Activated CD8-positive, alpha-beta T cell treated with anti-CD3 and anti-CD28 coated beads for 36 hours (primary cell): ENCODE measurements around the gene JMJD8. TPM values are rescaled to one million over a fixed set of nuclear protein-coding genes. Genes with fewer than 3 reads are reported as not detected.

ENCODE experiments used
- ATAC-seq: fragments of 200-7000 bp; cut with Tn5 transposase; one replicate; pipeline ENCODE4 v1.10.0; 2021; ENCODE audit warnings: mild to moderate bottlenecking, moderate library complexity
- CTCF ChIA-PET: fragments of 350-600 bp; sonication (Branson Sonifier 250); formaldehyde crosslinking; loops from one replicate; lab custom pipeline; 2021; ENCODE audit warnings: antibody characterized with exemption; lab: Charles Lee
- POLR2A ChIA-PET: fragments of 350-600 bp; sonication (Branson Sonifier 250); formaldehyde crosslinking; loops from one replicate; lab custom pipeline; 2021; ENCODE audit warnings: antibody characterized with exemption; lab: Charles Lee
- DNase-seq: peaks from one replicate; pipeline ENCODE4 v3.0.0-alpha.2; 2020
- H3K27ac Mint-ChIP-seq: one replicate; pipeline ENCODE4 v1.8.0; 2021; ENCODE audit warnings: mild to moderate bottlenecking, mixed read lengths
- H3K27me3 Mint-ChIP-seq: one replicate; pipeline ENCODE4 v1.8.0; 2021; ENCODE audit warnings: mixed read lengths
- H3K36me3 Mint-ChIP-seq: one replicate; pipeline ENCODE4 v1.8.0; 2021; ENCODE audit warnings: low read depth, mixed read lengths
- H3K4me1 Mint-ChIP-seq: one replicate; pipeline ENCODE4 v1.8.0; 2021; ENCODE audit warnings: low read depth, mixed read lengths
- H3K4me3 Mint-ChIP-seq: one replicate; pipeline ENCODE4 v1.8.0; 2021; ENCODE audit warnings: mild to moderate bottlenecking, moderate library complexity, mixed read lengths
- H3K9me3 Mint-ChIP-seq: one replicate; pipeline ENCODE4 v1.8.0; 2021; ENCODE audit warnings: mixed read lengths
- intact Hi-C: fragments of 100-400 bp; cut with micrococcal nuclease; formaldehyde crosslinking; loops from one replicate; pipeline ENCODE4 v1.10.0; 2022
- total RNA-seq, 2 experiments: library from RNA; stranded (reverse); gene quantifications; one replicate each; pipeline ENCODE4 v1.2.3, GENCODE V29; 2021
- TF ChIP-seq, protein P1 (sequence below): fragments of 200-600 bp; IDR thresholded peaks from one replicate; pipeline ENCODE4 v1.8.0; 2022; ENCODE audit warnings: antibody characterized with exemption, mild to moderate bottlenecking

The JMJD8 gene
- total RNA-seq, 2 experiments from 2014 or later, result 26.2 to 28.7 TPM

DNA sequence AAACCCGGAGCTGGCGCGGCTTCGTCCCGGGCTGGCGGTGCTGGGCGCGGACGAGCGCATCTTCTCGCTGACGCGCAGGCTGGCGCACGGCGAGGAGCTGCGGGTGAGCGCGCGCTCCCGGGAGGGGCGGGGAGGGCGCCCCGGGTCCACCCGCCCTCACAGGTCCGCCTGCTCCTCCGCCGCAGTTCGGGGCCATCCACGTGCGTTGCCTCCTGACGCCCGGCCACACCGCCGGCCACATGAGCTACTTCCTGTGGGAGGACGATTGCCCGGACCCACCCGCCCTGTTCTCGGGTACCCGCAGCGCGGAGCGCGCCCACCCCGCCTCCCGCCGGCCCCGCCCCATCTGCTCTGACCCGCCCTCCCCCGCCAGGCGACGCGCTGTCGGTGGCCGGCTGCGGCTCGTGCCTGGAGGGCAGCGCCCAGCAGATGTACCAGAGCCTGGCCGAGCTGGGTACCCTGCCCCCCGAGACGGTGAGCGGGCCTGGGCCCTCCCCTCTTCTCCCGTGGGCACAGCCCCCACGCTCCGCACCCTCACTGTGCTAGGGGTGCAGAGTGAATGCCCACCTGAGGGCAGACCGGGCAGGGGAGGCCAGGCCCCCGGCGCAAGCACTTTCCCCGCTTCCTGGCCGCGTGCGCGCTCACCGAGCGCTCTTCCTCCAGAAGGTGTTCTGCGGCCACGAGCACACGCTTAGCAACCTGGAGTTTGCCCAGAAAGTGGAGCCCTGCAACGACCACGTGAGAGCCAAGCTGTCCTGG lies 44.2 kb upstream of the JMJD8 start:
- ChIA-PET POLR2A (interaction anchor here (0.6 to 4.8 kb wide), 9 partner anchors 9 to 66 kb away, joined by 3 to 37 read pairs (median 3); partner anchors contain the start of genes ANTKMT, CIAO3, METRN and RHBDL1), CTCF (interaction anchor here (0.7 to 19.6 kb wide), 2 partner anchors 16 to 1792 kb away, joined by 3 to 207 read pairs; partner anchors contain the start of genes AMDHD2 and METRN)
- DNase-seq (peak; percentile 72), ATAC-seq (peak; percentile 58)
- H3K4me1 Mint-ChIP-seq, result peaks cover 3% of the 10 kb centered on the region
- no peaks in the 10 kb centered on the region for H3K9me3 Mint-ChIP-seq
- no peaks in the 10 kb centered on the region for H3K36me3 Mint-ChIP-seq
- intact Hi-C loops, result no loop called here
- no peaks in the 10 kb centered on the region for H3K27me3 Mint-ChIP-seq
- no peak overlapping the region for H3K27ac Mint-ChIP-seq
- TF ChIP-seq, protein P1, sequence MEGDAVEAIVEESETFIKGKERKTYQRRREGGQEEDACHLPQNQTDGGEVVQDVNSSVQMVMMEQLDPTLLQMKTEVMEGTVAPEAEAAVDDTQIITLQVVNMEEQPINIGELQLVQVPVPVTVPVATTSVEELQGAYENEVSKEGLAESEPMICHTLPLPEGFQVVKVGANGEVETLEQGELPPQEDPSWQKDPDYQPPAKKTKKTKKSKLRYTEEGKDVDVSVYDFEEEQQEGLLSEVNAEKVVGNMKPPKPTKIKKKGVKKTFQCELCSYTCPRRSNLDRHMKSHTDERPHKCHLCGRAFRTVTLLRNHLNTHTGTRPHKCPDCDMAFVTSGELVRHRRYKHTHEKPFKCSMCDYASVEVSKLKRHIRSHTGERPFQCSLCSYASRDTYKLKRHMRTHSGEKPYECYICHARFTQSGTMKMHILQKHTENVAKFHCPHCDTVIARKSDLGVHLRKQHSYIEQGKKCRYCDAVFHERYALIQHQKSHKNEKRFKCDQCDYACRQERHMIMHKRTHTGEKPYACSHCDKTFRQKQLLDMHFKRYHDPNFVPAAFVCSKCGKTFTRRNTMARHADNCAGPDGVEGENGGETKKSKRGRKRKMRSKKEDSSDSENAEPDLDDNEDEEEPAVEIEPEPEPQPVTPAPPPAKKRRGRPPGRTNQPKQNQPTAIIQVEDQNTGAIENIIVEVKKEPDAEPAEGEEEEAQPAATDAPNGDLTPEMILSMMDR, result no peak
- H3K4me3 Mint-ChIP-seq, result peak overlapping the region; percentile 62

DNA sequence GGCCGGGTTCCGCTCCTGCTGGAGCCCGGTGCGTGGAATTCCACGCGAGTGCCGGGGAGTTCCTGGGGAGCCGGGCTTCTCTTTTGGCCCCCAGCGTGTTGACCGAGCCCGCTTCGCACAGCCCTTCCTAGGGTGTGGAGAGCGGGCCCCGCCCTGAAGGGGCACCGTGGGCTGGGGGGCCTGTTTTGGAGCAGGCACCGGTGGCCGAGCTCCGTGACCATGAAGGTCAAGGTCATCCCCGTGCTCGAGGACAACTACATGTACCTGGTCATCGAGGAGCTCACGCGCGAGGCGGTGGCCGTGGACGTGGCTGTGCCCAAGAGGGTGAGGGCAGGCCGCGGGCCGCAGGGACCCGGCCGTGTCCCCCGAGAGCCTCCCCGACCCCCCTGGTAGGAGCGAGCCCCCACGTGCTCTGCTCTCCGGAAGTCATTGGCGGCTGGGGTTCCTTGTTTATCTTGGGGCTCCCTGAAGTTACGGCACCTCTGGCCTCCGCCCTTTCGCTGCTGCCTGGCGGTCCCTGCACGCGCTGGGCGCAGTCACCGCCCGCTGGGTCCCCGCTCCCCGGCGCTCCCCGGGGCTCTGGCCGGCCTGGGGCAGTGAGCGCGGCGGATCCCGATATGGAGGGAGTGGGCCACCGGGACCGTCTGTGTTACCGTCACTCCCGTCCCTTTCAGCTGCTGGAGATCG lies 43.3 kb upstream of the JMJD8 start:
- DNase-seq (peak; percentile 64), ATAC-seq (peak; percentile 26)
- no peaks in the 10 kb centered on the region for H3K36me3 Mint-ChIP-seq
- intact Hi-C loops, result no loop called here
- POLR2A ChIA-PET, result interaction anchor here (1.3 to 4.8 kb wide), 5 partner anchors 8 to 46 kb away, joined by 3 to 37 read pairs (median 4); partner anchors contain the start of genes ANTKMT, CIAO3 and METRN
- no peaks in the 10 kb centered on the region for H3K9me3 Mint-ChIP-seq
- peaks cover 5% of the 10 kb centered on the region for H3K4me1 Mint-ChIP-seq
- peak overlapping the region; percentile 62 for H3K4me3 Mint-ChIP-seq
- H3K27me3 Mint-ChIP-seq, result no peaks in the 10 kb centered on the region
- CTCF ChIA-PET, result interaction anchor here (0.7 to 19.6 kb wide), 2 partner anchors 15 to 1793 kb away, joined by 3 to 207 read pairs; partner anchors contain the start of genes AMDHD2 and METRN
- TF ChIP-seq, protein P1, result no peak
- H3K27ac Mint-ChIP-seq, result peak overlapping the region; percentile 38

DNA sequence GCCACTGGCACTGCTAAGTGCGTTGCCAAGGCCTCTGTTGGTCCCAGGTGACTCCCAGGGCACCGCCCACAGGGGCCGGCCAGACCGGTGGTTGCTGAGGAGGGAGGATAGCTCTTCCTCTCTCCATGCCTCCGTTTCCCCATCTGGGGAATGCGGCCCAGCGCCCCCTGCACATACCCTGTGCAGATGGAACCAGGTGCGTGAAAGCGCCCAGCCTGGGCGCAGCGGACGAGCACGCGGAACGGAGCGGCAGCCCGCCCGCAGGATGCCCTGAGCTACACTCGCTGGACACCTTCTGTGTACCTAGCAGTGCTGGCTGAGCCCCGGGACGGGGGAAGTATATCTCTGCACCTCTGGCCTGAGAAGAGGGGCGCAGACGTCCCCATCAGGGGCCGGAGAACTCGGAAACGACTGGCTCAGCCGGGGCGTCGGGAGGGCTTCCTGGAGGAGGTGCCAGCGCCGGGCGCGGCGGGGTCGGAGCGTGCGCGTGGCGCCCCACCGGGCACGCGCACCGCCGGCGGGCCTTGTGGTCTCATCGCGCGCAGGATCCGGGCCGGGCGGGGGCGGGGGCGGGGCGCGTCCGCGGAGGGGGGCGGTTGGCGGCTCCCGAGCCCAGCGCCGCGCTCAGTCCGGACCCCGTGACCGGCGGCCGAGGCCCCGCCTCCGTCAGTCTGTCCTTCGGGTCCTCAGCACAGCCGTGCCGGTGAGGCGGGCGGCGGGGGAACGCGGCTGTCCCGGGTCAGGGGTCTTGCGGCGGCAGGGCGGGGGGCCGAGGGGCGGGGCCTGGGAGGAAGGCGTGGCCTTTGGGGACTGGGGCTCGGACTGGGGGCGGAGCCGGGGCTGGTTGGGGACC lies 42.5 kb upstream of the JMJD8 start, which contains the start of the genes CCDC78 and HAGHL:
CCDC78 (minus strand) TSS at position 6 of the 853 bp plus-strand sequence. CDS start 76 bp downstream, outside the sequence.
HAGHL (plus strand) TSS at position 669 of the 853 bp plus-strand sequence. CDS start 404 bp downstream, outside the sequence.
- H3K27ac Mint-ChIP-seq, result peak within 1 kb of the TSS; percentile 38
- no peaks in the 10 kb centered on the region for H3K27me3 Mint-ChIP-seq
- H3K36me3 Mint-ChIP-seq, result no peaks in the 10 kb centered on the region
- H3K4me3 Mint-ChIP-seq, result peak within 1 kb of the TSS; percentile 71
- intact Hi-C loops, result no loop called here
- ChIA-PET CTCF (interaction anchor here (2.6 to 19.6 kb wide), 2 partner anchors 15 to 59 kb away, joined by 9 to 207 read pairs; partner anchors contain the start of gene METRN), POLR2A (interaction anchor here (0.6 to 8.1 kb wide), 6 partner anchors 7 to 57 kb away, joined by 3 to 84 read pairs (median 11); partner anchors contain the start of genes ANTKMT, CIAO3 and METRN)
- DNase-seq (peak; percentile 74), ATAC-seq (peak; percentile 52)
- TF ChIP-seq, protein P1, result no peak
- H3K4me1 Mint-ChIP-seq, result peaks cover 5% of the 10 kb centered on the region
- H3K9me3 Mint-ChIP-seq, result no peaks in the 10 kb centered on the region

DNA sequence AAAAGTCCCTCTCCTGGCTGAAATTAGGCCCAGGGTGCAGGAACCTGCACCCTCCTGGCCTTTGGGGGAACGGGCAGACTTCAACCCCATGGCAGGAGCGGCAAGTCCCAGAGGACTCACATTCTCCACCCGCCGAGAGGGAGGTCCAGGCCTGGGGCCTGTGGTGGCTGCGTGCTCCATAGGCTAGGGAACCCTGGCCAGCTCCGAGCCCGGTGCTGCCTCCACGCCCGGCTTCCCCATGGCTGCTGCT lies 42.0 kb upstream of the JMJD8 start:
- POLR2A ChIA-PET, result interaction anchor here (0.6 to 8.1 kb wide), 6 partner anchors 11 to 80 kb away, joined by 3 to 84 read pairs (median 6); partner anchors contain the start of genes CIAO3 and METRN
- intact Hi-C loops, result no loop called here
- TF ChIP-seq, protein P1, result no peak
- H3K27ac Mint-ChIP-seq, result no peak overlapping the region
- no peaks in the 10 kb centered on the region for H3K9me3 Mint-ChIP-seq
- no peaks in the 10 kb centered on the region for H3K36me3 Mint-ChIP-seq
- CTCF ChIA-PET, result interaction anchor here (2.6 to 19.6 kb wide), 2 partner anchors 14 to 60 kb away, joined by 9 to 207 read pairs; partner anchors contain the start of gene METRN
- ATAC-seq (no peak), DNase-seq (no peak)
- no peaks in the 10 kb centered on the region for H3K27me3 Mint-ChIP-seq
- H3K4me1 Mint-ChIP-seq, result peaks cover 5% of the 10 kb centered on the region
- H3K4me3 Mint-ChIP-seq, result peak overlapping the region; percentile 71
